GM10847 (cell line): Measurements from ENCODE around the gene GSTM5.
"Not testable (repeated sequence)": the region's sequence is repeated elsewhere in the genome, so short reads cannot be mapped to it uniquely, and the experiment has no call there.

Experiments used
- POLR2A ChIP-seq: IDR thresholded peaks from 2 replicates; pipeline ENCODE4 v1.6.1; 2011; ENCODE audit not compliant: insufficient read length; ENCODE audit errors: extremely low read depth

GSTM5 gene

DNA sequence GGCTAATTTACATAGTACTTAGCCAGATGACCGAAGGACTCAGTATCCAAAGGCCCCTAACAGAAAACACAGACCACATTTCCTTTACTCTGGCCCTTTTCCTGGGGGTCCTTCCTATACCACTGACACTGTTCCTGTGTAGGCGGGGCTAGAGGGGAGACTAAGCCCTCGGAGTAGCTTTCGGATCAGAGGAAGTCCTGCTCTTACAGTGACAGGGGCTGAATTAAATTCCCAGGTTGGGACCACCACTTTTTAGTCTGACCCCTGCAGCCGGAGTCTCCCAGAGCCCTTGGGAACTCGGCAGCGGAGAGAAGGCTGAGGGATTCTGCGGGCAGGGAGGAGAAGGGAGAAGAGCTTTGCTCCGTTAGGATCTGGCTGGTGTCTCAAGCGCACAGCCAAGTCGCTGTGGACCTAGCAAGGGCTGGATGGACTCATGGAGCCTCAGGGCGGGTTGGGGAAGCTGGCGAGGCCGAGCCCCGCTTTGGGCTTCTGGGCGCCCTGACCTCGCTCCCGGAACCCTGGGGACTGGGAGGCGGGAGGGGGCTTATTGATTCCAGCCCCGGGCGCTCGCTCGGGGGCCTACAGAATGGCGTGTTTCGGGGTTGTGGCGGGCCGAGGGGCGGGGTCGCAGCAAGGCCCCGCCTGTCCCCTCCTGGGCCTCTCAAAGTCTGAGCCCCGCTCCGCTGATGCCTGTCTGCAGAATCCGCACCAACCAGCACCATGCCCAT is at the start of gene GSTM5:
Gene GSTM5 (plus strand): TSS at position 659 of the 728 bp plus-strand sequence. CDS start 62 bp downstream, at position 721.
- TF ChIP-seq POLR2A: not testable (repeated sequence)

DNA sequence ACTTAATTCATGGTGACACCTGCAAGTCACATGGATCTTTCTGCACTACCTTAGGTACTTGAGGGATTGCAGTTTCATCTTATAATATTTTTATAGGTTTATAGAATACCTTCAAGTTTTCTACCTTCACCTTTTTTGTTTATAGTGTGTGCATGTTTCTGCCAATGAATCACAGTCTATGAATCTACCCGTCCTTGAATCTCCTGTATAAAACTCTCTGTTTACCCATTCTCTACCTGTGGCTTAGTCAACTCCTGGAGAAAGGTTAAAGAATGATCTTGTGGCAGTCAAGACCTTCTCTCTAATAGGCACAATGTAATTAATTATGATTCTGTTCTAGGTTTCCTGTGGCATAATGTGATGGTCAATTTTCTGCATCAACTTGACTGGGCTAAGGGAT is 47.4 kb upstream of the GSTM5 start:
- no peak for TF ChIP-seq POLR2A

DNA sequence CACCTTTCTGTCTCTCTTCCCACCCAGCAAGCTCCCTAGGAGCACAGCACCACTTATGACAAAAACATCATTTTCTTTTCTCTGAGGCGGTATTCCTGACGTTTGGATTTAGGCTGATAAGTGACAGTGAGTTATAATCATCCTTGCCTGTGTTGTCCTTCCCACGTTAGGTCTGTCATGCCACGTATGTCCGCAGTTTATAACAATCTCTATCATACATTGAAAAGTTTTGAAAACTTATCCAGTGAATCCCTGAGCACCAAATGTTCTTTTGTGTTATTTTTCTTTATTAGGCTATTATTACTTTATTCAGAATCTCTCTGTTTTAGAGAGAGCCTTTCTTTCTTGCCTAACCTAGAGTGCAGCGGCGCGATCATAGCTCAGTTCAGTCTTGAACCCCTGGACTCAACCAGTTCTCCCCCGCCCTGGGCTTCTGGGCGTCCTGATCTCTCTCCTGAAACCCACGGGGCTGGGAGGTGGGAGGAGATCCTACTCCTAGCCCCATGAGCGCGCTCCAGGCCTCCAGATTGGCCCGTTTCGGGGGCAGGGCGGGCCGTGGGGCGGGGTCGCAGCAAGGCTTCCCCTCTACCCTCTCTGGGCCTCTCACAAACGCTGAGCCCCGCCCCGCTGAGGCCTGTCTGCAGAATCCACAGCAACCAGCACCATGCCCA is 44.5 kb upstream of the GSTM5 start, which contains the start of gene GSTM2:
Gene GSTM2 (plus strand): TSS at position 606 of the 671 bp plus-strand sequence. CDS start 59 bp downstream, at position 665.
- TF ChIP-seq POLR2A: no peak

GRCh38 chr1:109668123-109668775 is 43.8 kb upstream of the GSTM5 start:
- TF ChIP-seq POLR2A: no peak

GRCh38 chr1:109669246-109669948 is 42.7 kb upstream of the GSTM5 start:
- TF ChIP-seq POLR2A: no peak

DNA sequence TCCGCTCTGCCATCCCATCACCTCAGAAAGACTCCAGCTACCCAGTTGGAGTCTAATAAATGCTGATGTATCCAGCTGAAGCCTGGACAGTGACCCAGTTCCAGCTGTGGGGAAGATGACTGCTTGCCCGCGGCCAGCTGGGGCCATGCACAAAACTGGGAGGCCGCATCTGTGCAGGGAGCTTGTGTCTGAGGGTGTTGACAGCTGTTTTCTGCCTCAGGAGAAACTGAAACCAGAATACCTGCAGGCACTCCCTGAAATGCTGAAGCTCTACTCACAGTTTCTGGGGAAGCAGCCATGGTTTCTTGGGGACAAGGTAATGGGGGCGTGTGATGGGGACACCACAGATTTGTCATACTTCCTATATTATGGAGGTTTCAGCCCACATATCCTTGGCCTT is 41.0 kb upstream of the GSTM5 start:
- TF ChIP-seq POLR2A: no peak

GRCh38 chr1:109677459-109677858 is 34.6 kb upstream of the GSTM5 start:
- no peak for TF ChIP-seq POLR2A

DNA sequence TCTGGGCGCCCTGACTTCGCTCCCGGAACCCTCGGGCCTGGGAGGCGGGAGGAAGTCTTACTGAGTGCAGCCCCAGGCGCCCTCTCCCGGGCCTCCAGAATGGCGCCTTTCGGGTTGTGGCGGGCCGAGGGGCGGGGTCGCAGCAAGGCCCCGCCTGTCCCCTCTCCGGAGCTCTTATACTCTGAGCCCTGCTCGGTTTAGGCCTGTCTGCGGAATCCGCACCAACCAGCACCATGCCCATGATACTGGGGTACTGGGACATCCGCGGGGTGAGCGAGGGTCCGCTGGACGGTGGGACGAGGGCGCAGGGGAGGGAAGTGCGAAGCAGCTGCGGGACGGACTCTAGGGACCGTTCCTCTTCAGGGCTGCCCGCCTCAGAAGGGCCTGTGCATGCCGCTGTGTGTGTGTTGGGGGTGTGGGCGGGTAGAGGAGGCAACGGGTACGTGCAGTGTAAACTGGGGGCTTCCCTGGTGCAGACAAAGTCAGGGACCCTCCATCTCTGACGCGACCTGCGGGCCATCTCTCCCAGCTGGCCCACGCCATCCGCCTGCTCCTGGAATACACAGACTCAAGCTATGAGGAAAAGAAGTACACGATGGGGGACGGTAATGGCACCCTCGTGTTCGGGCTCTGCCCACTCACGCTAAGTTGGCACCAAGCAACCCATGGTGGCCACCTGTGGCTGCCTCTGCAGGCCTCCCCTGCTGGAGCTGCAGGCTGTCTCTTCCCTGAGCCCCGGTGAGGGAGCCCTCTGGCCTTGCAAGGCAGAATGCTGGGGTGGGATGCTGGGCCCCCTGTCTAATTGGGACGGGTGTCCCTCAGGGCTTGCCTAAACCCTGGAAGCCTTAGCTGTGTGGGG is 24.2 kb upstream of the GSTM5 start, which contains the start of gene GSTM1:
Gene GSTM1 (plus strand): TSS at position 177 of the 859 bp plus-strand sequence. CDS start 57 bp downstream, at position 234.
- peak; percentile 36 for TF ChIP-seq POLR2A

GRCh38 chr1:109689844-109690405 is 22.1 kb upstream of the GSTM5 start:
- TF ChIP-seq POLR2A: no peak

GRCh38 chr1:109691759-109692158 is 20.3 kb upstream of the GSTM5 start:
- no peak for TF ChIP-seq POLR2A

GRCh38 chr1:109697066-109697465 is 15.0 kb upstream of the GSTM5 start:
- TF ChIP-seq POLR2A: no peak

DNA sequence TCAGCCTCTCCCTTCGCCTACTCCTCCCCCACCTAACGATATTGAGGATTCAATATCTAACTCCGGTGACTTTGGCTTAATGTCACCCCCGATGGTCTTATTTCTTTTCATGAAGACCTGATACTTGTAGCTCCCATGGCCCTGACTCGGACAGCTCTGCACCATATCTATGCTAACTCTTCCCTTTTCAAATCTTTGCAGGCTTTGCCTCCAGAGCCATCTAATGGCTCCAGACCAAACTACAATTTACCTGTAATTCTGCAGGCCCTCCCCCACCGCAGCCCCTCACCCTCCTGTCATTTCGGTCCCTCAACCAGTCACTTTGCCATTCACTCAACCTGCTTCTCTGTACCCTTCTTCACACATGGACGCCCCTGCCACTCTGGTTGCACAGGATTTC is 7.9 kb upstream of the GSTM5 start:
- no peak for TF ChIP-seq POLR2A

GRCh38 chr1:109705411-109705810 is 6.6 kb upstream of the GSTM5 start:
- TF ChIP-seq POLR2A: no peak

DNA sequence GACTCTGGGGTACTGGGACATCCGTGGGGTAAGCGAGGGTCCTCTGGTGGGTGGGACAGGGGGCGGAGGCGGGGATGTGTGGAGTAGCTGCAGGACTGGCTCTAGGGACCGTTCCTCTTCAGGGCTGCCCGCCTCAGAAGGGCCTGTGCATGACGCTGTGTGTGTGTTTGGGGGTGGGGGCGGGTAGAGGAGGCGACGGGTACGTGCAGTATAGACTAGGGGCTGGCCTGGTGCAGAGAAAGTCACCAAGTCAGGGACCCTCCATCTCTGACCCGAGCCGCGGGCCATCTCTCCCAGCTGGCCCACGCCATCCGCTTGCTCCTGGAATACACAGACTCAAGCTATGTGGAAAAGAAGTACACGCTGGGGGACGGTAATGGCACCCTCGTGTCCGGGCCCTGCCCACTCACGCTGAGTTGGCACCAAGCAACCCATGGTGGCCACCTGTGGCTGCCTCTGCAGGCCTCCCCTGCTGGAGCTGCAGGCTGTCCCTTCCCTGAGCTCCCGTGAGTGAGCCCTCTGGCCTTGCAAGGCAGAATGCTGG is 342 bp downstream of the GSTM5 start:
- TF ChIP-seq POLR2A: no peak
